ENCODE measurements around the gene NFKB1.

NFKB1 gene

DNA sequence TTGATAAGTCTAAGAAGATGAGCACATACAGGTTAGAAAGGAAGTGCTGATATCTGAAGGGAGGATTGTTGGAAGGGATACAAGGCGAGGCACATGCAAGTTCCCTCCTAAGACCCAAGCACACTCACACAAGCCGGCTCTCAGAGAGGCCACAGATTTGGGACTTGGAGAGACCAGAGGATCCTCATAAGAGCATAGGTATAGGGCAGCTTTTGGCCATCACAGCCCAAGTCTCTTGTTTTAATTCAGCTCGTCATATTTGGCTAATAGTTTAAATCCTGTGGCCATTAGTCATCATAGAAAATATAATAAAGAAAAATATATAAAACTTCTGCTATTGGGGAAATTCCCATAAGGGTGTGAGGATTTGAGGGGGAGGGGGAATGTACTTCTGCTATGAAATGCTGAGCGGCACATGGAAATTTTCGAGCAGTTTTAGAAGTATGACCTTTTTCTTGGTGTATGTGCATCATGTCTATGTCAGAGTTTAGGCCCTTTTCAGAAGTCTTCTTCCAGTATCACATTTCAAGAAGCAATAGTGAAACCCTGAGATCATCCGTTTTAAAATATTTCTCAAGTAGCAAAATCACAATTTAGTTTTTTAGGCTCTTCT is 97.7 kb downstream of the NFKB1 start:
- Histone ChIP-seq H3K36me3 (ENCODE audit: low read length) (0 out of 2 replicates have a peak, but pooled peaks cover 3% of the 10 kb centered on the region), H3K27me3 (ENCODE audit: low read length) (no peaks in the 10 kb centered on the region), H3K9me2 (replicated peaks; ENCODE audit: insufficient read depth, low read length) (no peaks in the 10 kb centered on the region), H3K4me3 (ENCODE audit: insufficient read depth, low read length, poor library complexity, severe bottlenecking) (no peak overlapping the region), H2AFZ (ENCODE audit: low read depth, low read length, severe bottlenecking) (no peak overlapping the region), H3K79me2 (ENCODE audit: insufficient read depth, low read length) (no peaks in the 10 kb centered on the region), H3K9me3 (ENCODE audit: insufficient read depth, low read length) (no peaks in the 10 kb centered on the region), H3F3A (ENCODE audit: insufficient read depth) (no peaks in the 10 kb centered on the region), H4K20me1 (ENCODE audit: low read depth, low read length) (no peaks in the 10 kb centered on the region), H3K27ac (ENCODE audit: low read depth, low read length) (no peak overlapping the region), H3K4me2 (ENCODE audit: low read depth, low read length, poor library complexity, severe bottlenecking) (no peak overlapping the region), H3K9ac (ENCODE audit: low read length) (no peak overlapping the region)
- no peak for TF ChIP-seq EZH2phosphoT487 (conservative IDR thresholded peaks at IDR 0.05; ENCODE audit: low read length)
- TF ChIP-seq, protein P1, sequence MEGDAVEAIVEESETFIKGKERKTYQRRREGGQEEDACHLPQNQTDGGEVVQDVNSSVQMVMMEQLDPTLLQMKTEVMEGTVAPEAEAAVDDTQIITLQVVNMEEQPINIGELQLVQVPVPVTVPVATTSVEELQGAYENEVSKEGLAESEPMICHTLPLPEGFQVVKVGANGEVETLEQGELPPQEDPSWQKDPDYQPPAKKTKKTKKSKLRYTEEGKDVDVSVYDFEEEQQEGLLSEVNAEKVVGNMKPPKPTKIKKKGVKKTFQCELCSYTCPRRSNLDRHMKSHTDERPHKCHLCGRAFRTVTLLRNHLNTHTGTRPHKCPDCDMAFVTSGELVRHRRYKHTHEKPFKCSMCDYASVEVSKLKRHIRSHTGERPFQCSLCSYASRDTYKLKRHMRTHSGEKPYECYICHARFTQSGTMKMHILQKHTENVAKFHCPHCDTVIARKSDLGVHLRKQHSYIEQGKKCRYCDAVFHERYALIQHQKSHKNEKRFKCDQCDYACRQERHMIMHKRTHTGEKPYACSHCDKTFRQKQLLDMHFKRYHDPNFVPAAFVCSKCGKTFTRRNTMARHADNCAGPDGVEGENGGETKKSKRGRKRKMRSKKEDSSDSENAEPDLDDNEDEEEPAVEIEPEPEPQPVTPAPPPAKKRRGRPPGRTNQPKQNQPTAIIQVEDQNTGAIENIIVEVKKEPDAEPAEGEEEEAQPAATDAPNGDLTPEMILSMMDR (IDR thresholded peaks at IDR 0.05; ENCODE audit: insufficient read depth, low read length, poor library complexity, severe bottlenecking): no peak

DNA sequence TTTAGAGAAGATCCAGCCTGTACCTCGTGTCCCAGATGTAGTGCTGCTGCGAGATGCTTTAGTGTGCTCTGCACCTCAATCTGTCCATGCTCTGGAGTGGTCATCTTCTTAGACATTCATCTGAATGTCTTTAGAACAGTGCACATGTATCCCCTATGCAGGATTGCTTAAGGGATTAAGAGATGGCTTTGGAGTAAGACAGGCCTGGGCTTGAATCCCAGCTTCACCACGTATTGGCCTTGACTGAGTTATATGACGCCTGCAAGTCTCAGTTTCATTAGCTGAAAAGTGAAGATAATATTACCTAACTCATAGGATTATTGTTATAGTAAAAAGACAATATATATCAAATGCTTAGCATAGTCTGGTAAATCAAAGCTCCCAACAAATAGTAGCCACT is 98.3 kb downstream of the NFKB1 start:
- 0 out of 2 replicates have a peak, but pooled peaks cover 3% of the 10 kb centered on the region for H3K36me3 ChIP-seq (ENCODE audit: low read length)
- TF ChIP-seq EZH2phosphoT487 (conservative IDR thresholded peaks at IDR 0.05; ENCODE audit: low read length): no peak
- no peak overlapping the region for H2AFZ ChIP-seq (ENCODE audit: low read depth, low read length, severe bottlenecking)
- H3K4me3 ChIP-seq (ENCODE audit: insufficient read depth, low read length, poor library complexity, severe bottlenecking): no peak overlapping the region
- H3K9me3 ChIP-seq (ENCODE audit: insufficient read depth, low read length): no peaks in the 10 kb centered on the region
- H4K20me1 ChIP-seq (ENCODE audit: low read depth, low read length): no peaks in the 10 kb centered on the region
- no peaks in the 10 kb centered on the region for H3F3A ChIP-seq (ENCODE audit: insufficient read depth)
- H3K9me2 ChIP-seq (replicated peaks; ENCODE audit: insufficient read depth, low read length): no peaks in the 10 kb centered on the region
- H3K9ac ChIP-seq (ENCODE audit: low read length): no peak overlapping the region
- no peaks in the 10 kb centered on the region for H3K27me3 ChIP-seq (ENCODE audit: low read length)
- H3K4me2 ChIP-seq (ENCODE audit: low read depth, low read length, poor library complexity, severe bottlenecking): no peak overlapping the region
- H3K27ac ChIP-seq (ENCODE audit: low read depth, low read length): no peak overlapping the region
- H3K79me2 ChIP-seq (ENCODE audit: insufficient read depth, low read length): no peaks in the 10 kb centered on the region

DNA sequence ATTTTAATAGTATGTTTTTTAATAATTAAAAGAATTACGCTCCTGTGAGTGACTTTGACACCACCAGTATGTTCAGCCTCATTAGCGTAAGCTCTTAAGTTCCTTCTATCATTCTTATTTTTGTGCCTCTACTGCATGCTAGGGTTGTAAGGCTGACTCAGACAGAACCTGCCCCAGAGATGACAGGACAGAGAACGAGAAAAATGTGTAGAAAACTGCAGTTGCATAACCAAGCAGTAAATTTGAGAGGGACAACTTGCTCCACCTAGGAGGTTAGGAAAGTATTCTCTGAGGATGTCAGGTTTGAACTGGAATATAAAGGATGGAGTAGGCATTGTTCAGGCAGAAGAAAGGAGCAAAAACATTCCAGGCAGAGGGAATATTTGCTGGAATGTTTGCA is 98.7 kb downstream of the NFKB1 start:
- no peak overlapping the region for H3K4me2 ChIP-seq (ENCODE audit: low read depth, low read length, poor library complexity, severe bottlenecking)
- no peaks in the 10 kb centered on the region for H3K9me2 ChIP-seq (replicated peaks; ENCODE audit: insufficient read depth, low read length)
- no peak for TF ChIP-seq EZH2phosphoT487 (conservative IDR thresholded peaks at IDR 0.05; ENCODE audit: low read length)
- TF ChIP-seq, protein P1 (IDR thresholded peaks at IDR 0.05; ENCODE audit: insufficient read depth, low read length, poor library complexity, severe bottlenecking): no peak
- H3K9ac ChIP-seq (ENCODE audit: low read length): no peak overlapping the region
- no peaks in the 10 kb centered on the region for H3K27me3 ChIP-seq (ENCODE audit: low read length)
- H3F3A ChIP-seq (ENCODE audit: insufficient read depth): no peaks in the 10 kb centered on the region
- no peak overlapping the region for H2AFZ ChIP-seq (ENCODE audit: low read depth, low read length, severe bottlenecking)
- no peaks in the 10 kb centered on the region for H3K9me3 ChIP-seq (ENCODE audit: insufficient read depth, low read length)
- H3K4me3 ChIP-seq (ENCODE audit: insufficient read depth, low read length, poor library complexity, severe bottlenecking): no peak overlapping the region
- 0 out of 2 replicates have a peak, but pooled peaks cover 3% of the 10 kb centered on the region for H3K36me3 ChIP-seq (ENCODE audit: low read length)
- H4K20me1 ChIP-seq (ENCODE audit: low read depth, low read length): no peaks in the 10 kb centered on the region
- no peak overlapping the region for H3K27ac ChIP-seq (ENCODE audit: low read depth, low read length)
- no peaks in the 10 kb centered on the region for H3K79me2 ChIP-seq (ENCODE audit: insufficient read depth, low read length)

DNA sequence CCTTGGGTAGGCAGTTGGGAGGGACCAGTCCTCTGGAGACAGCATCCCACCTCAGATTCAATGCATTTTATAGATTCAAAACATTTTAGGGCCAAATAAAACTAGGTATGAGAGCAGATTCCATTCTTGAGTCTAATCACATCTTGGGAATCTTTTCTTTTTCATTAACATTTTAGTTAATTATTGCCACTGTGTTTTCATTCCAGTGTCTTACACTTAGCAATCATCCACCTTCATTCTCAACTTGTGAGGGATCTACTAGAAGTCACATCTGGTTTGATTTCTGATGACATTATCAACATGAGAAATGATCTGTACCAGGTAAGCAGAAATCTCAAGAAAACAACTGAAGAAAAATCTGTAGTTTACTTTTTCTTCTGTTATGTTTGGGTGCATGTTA is 99.5 kb downstream of the NFKB1 start:
- Histone ChIP-seq H3K9ac (ENCODE audit: low read length) (no peak overlapping the region), H3K9me2 (replicated peaks; ENCODE audit: insufficient read depth, low read length) (no peaks in the 10 kb centered on the region), H3K36me3 (ENCODE audit: low read length) (0 out of 2 replicates have a peak, but pooled peaks cover 3% of the 10 kb centered on the region), H3K79me2 (ENCODE audit: insufficient read depth, low read length) (no peaks in the 10 kb centered on the region), H4K20me1 (ENCODE audit: low read depth, low read length) (no peaks in the 10 kb centered on the region), H3F3A (ENCODE audit: insufficient read depth) (no peaks in the 10 kb centered on the region), H3K27me3 (ENCODE audit: low read length) (no peaks in the 10 kb centered on the region), H3K9me3 (ENCODE audit: insufficient read depth, low read length) (no peaks in the 10 kb centered on the region), H3K27ac (ENCODE audit: low read depth, low read length) (no peak overlapping the region), H3K4me3 (ENCODE audit: insufficient read depth, low read length, poor library complexity, severe bottlenecking) (no peak overlapping the region), H2AFZ (ENCODE audit: low read depth, low read length, severe bottlenecking) (no peak overlapping the region), H3K4me2 (ENCODE audit: low read depth, low read length, poor library complexity, severe bottlenecking) (no peak overlapping the region)
- TF ChIP-seq EZH2phosphoT487 (conservative IDR thresholded peaks at IDR 0.05; ENCODE audit: low read length): no peak
- TF ChIP-seq, protein P1 (IDR thresholded peaks at IDR 0.05; ENCODE audit: insufficient read depth, low read length, poor library complexity, severe bottlenecking): no peak

All from SU-DHL-6 (cell line).